ENCODE data around the gene RPS25. TPM values are rescaled to one million over a fixed set of nuclear protein-coding genes. Genes with fewer than 3 reads are reported as not detected.

The RPS25 gene
- total and polyA plus RNA-seq, 9 of the 15 experiments (the other 6 are each of a cell fraction or from before 2014, with no cell fraction given): 1,553 to 5,486 (median 2,471) TPM

- H3K36me3 ChIP-seq (ENCODE audit: control insufficient read depth, insufficient read depth, low read length): peaks cover 72% of the 10 kb centered on the region
- WGBS (ENCODE audit: insufficient coverage, low coverage, missing lambda C conversion rate): 60% methylated on average over 8 of the region's 8 CpGs
- H3K79me2 ChIP-seq (ENCODE audit: control insufficient read depth, insufficient read depth, low read length): peaks cover 47% of the 10 kb centered on the region
- TF ChIP-seq ZNF717 (CRISPR knock-in tag; IDR thresholded peaks at IDR 0.05) (no peak), YY1 (IDR thresholded peaks at IDR 0.05; ENCODE audit: borderline replicate concordance in 1 of 3, control insufficient read depth in 1 of 3, extremely low read depth in 1 of 3, insufficient read depth in 3 of 3, insufficient read length in 1 of 3, insufficient replicate concordance in 2 of 3, low read depth in 1 of 3, low read length in 2 of 3) (peak in 2 of 3 experiments; percentile 21 to 50), FUS (optimal IDR thresholded peaks at IDR 0.05; ENCODE audit: low read depth, low read length) (no peak), NBN (IDR thresholded peaks at IDR 0.05; ENCODE audit: low read depth) (no peak), PURB (CRISPR knock-in tag; IDR thresholded peaks at IDR 0.05; ENCODE audit: low read depth) (no peak), CC2D1A (IDR thresholded peaks at IDR 0.05) (no peak), COPS2 (conservative IDR thresholded peaks at IDR 0.05) (no peak), POLR2B (IDR thresholded peaks at IDR 0.05; ENCODE audit: low read depth, partially characterized antibody) (no peak), STAT5A (IDR thresholded peaks at IDR 0.05; ENCODE audit: borderline replicate concordance, low read length) (0 out of 2 replicates have a peak, but pooled peaks have one; percentile 12), POLR2G (IDR thresholded peaks at IDR 0.05; ENCODE audit: low read depth, low read length) (peak; percentile 48; the same call in 1 of the 2 replicates), TFAP4 (CRISPR knock-in tag; IDR thresholded peaks at IDR 0.05; ENCODE audit: borderline replicate concordance) (no peak), ILF3 (IDR thresholded peaks at IDR 0.05; ENCODE audit: borderline replicate concordance) (no peak), MCM2 (IDR thresholded peaks at IDR 0.05; ENCODE audit: low read depth) (no peak), DIDO1 (tag; IDR thresholded peaks at IDR 0.05; ENCODE audit: low read depth) (no peak), ZNF408 (CRISPR knock-in tag; IDR thresholded peaks at IDR 0.05; ENCODE audit: low read depth) (no peak), CEBPB (tag; IDR thresholded peaks at IDR 0.05) (0 out of 2 replicates have a peak, but pooled peaks have one; percentile 3), CREB5 (CRISPR knock-in tag; IDR thresholded peaks at IDR 0.05) (no peak), POLR2H (tag; IDR thresholded peaks at IDR 0.05; ENCODE audit: low read depth) (peak; percentile 47; the same call in 1 of the 2 replicates)
These were observed 3.0 kb downstream of the RPS25 start for GRCh38 chr11:119015054-119015611.

More at GRCh38 chr11:119015054-119015611, 3.0 kb downstream of the RPS25 start:
- Histone ChIP-seq H3K4me2 (ENCODE audit: insufficient read depth, low read length) (no peak overlapping the region), H3K4me1 (replicated peaks in 1 of 2; ENCODE audit: control insufficient read depth in 2 of 2, insufficient read depth in 2 of 2, low read length in 2 of 2) (peaks cover 6 to 12% of the 10 kb centered on the region in 2 experiments; a peak in 4 of 5 replicates), H3K27me3 (ENCODE audit: control insufficient read depth in 2 of 2, insufficient read depth in 2 of 2, low read length in 2 of 2) (no peaks in the 10 kb centered on the region), H3K4me3 (no peak overlapping the region), H3K9me3 (replicated peaks; ENCODE audit: control insufficient read depth, insufficient read depth, low read depth, low read length) (no peaks in the 10 kb centered on the region; the same call in 1 of the 2 replicates), H3K27ac (ENCODE audit: extremely low read depth, low read depth, low read length) (no peak overlapping the region), H2AFZ (ENCODE audit: low read depth, low read length) (no peak overlapping the region), H3K9ac (ENCODE audit: insufficient read depth in 1 of 2, low read depth in 2 of 2, low read length in 2 of 2) (no peak overlapping the region), H4K20me1 (replicated peaks; ENCODE audit: control insufficient read depth, insufficient read depth, low read length) (0 out of 2 replicates have a peak, but pooled peaks cover 3% of the 10 kb centered on the region), H3K9me1 (ENCODE audit: control insufficient read depth, insufficient read depth, low read length) (no peaks in the 10 kb centered on the region)
- peak; percentile 15; the same call in 1 of the 3 replicates for ATAC-seq
- no TSS peak for BruUV-seq (replicated peaks)
- ChIA-PET CTCF (ENCODE audit: low intra/inter-chr PET ratio) (no interaction called here), POLR2A (interaction anchor here (0.6 to 5.9 kb wide), 14 partner anchors 9 to 397 kb away, joined by 3 to 33 read pairs (median 4); partner anchors contain the start of gene VPS11)
- in situ Hi-C loops (cut with MboI): no loop called here
- no peak for FAIRE-seq
- intact Hi-C loops (cut with micrococcal nuclease): loop anchor here (5.0 kb wide), 2 partner anchors 72 to 87 kb away; partner anchors contain the start of gene DPAGT1
- DNase-seq (ENCODE audit: extremely low read depth in 1 of 4, low spot score in 3 of 4): peak in 3 of 4 experiments; percentile 10 to 41 (median 18)

Data from K562 (cell line).